ENCODE measurements around the gene TMC6.
"Not testable (repeated sequence)": the region's sequence is repeated elsewhere in the genome, so short reads cannot be mapped to it uniquely, and the experiment has no call there.

TMC6 gene

GRCh38 chr17:78124081-78124835 lies 4.3 kb downstream of the TMC6 start:
- DNase-seq (ENCODE audit: low spot score): no peak

- DNase-seq (ENCODE audit: low spot score): no peak
These were observed 5.2 kb downstream of the TMC6 start for GRCh38 chr17:78123258-78123929.

GRCh38 chr17:78122931-78123249 lies 5.7 kb downstream of the TMC6 start:
- no peak for DNase-seq (ENCODE audit: low spot score)

DNA sequence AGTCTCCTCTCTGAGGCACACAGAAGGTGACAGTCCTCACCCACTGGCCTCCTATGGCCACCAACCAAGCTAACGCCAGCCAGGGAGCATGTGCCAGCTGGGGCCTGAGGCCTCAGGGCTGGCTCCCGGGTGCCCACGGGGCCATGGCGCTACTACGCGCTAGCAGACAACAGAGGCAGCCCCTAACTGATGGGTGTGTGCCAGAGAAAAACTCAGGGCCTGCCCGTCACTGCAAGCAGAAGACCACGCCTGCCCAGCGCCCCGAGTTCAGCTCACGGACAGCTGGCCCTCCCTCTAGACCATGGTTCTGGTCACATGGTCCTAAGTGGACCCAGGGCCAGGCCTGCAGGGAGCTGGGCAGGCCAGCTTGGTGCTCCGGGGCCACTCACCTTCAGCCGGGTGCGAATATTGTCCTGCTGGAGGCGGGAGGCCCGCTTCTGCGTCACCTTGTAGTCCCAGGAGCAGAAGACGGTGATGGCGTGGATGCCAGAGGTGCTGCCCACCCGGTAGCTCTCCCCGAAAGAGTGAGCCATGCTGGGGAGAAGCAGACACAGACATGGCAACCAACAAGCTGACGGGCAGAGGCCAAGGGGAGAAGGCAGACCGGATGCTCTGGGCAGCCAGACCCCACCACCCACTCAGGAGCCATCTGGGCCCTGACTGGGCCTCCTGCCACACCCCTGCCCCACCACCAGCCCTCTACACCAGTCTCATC lies 6.2 kb downstream of the TMC6 start:
- DNase-seq (ENCODE audit: low spot score): no peak

- no peak for DNase-seq (ENCODE audit: low spot score)
These were observed 6.7 kb downstream of the TMC6 start for GRCh38 chr17:78121801-78122215.

GRCh38 chr17:78120971-78121800 lies 7.4 kb downstream of the TMC6 start:
- DNase-seq (ENCODE audit: low spot score): no peak

DNA sequence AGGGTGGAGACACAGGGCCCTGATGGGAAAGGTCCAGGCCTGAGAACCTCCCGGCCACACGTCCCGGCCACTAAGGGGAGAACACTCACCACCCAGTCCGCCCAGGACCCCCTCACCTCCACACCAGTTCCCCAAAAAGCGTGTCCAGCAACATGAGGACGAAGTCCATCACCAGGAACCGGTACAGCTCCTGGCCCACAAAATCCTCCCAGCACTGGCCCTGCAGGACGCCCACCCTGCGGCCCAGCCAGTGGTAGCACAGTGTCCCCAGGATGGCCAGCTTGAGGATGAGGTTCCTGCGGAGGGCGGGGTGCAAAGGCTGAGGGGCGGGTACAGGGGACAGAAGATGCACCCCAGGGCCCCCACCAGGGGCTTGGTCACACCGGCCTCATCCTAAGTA lies 8.0 kb downstream of the TMC6 start:
- DNase-seq (ENCODE audit: low spot score): no peak

DNA sequence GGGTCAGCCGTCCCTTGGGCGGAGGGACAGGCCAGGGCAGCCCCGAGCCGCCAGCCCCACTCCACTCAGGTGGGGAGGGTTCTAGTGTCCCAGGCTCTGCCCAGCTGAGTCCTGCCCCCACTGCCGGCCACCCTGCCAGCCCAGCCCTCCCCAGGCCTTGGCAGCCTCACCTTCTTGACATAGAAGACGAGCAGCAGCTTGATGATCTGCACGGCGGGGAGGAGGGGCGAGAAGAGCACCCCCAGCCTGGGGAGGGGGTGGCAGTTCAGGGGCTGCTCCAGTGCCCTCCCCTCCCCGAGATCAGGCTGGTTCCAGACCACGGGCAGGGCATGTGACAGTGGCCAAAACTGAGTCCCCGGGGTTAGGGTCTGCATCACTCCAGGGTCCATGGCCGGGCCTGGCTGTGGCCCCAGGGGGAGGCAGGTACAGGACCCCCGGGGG lies 9.7 kb downstream of the TMC6 start:
- DNase-seq (ENCODE audit: low spot score): no peak

GRCh38 chr17:78117027-78117981 lies 11.3 kb downstream of the TMC6 start:
- DNase-seq (ENCODE audit: low spot score): peak; percentile 68

GRCh38 chr17:78116411-78116810 lies 12.1 kb downstream of the TMC6 start:
- DNase-seq (ENCODE audit: low spot score): no peak

- DNase-seq (ENCODE audit: low spot score): not testable (repeated sequence)
These were observed 12.8 kb downstream of the TMC6 start for GRCh38 chr17:78115803-78116202.

DNA sequence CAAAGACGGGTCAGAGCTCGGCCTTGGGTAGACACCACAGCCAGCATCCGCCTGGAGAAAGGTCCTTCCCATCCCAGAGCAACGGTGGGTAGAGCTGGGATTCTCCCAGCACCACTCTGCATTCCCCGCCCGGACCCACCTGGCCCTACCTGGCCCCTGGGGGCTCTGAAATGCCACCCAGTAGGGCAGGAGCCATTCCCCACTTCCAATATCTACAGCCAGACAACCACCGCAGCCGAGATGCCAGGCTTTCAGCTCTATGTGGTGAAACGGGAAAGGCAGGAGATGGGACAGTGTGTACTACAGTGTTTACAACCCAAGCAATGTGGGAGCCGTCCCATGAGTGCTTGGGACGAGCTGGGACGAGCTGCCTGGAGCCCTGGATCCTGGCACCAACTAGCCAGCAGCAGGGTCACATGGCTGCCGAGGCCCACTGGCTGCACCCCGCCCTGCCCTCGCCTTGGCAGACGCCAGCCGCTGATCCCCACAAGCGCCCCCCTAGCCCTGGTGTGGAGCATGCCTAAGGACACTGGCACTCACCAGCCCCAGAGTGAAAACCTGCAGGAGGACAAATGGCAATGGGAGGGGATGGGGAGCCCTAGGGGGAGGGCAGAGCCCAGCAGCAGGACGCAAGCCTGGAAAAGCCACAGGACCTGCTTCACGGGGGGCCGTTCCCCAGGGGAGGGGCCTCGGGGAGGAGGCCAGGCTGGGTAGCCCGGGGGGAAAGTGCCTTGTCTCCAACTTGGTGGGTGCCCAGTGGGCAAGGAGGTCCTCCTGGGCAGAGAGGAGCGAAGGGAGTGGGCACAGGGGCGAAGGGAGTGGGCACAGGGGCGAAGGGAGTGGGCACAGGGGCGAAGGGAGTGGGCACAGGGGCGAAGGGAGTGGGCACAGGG lies 13.5 kb downstream of the TMC6 start:
- no peak for DNase-seq (ENCODE audit: low spot score)

GRCh38 chr17:78113804-78114785 lies 14.5 kb downstream of the TMC6 start:
- no peak for DNase-seq (ENCODE audit: low spot score)

DNA sequence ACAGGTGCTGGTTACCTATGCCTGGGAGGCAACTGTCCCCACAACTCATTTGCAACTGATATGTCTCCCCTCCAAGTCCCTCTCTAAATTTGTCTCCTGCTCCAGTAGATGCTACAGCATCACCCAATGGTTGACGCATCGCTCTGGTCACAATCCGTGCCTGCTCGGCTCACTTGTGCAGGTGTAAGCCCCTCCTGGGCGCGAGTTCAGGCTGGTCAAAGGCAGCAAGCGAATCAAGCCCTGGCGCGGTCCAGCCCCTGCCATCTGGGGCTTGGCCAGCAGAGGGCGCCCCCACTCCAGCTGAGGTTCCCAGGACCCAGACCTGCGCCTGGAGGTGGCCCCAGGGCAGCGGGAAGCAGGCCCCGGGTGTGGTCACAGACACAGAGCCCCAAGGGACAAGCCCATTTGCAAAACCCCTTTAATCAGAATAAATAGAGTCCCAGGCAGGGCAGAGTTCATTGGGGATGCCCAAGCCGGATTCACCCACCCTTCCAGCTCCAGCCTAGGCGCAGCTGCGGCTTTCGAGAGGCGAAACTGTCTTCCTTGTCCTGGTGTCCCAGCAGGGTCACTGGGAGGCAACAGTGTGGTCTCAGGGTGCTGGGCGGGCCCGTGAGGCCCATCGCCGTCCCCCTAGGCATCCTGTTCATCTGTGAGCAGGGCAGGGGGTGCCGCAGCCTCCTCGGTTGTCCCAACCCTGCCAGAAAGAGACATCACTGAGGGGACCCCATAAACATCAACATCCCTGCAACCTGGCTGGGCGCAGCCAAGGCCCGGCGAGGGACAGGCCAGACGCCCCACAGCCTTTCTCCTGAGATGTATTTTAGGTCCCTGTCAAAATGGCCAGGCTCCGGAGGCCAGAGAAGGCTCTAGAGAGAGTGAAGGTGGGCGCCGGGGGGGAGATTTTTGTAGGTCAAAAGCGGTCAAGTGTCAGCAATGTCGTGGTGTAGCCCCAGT lies 15.8 kb downstream of the TMC6 start:
- DNase-seq (ENCODE audit: low spot score): peak; percentile 69

DNA sequence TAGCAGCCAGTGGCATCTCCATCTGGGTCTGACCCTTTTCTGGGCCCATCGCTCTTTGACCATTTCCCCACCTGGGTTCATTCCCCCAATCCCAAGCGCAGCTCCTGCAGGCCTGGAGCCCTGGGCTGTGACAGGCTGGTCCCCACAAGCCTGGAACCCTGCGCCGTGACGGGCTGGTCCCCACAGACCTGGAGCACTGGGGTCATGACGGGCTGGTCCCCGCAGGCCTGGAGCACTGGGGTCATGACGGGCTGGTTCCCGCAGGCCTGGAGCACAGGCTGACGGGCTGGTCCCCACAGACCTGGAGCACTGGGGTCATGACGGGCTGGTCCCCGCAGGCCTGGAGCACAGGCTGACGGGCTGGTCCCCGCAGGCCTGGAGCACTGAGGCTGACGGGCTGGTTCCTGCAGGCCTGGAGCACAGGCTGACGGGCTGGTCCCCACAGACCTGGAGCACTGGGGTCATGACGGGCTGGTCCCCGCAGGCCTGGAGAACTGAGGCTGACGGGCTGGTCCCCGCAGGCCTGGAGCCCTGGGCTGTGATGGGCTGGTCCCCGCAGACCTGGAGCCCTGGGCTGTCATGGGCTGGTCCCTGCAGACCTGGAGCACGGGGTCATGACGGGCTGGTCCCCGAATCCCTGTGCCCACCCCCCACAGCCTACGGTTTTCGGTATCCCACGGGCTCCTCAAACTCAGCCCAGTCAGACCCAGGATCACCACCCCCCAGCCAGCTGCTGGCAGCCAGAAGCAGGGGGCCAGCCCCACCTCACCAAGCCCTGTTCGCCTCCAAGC lies 16.6 kb downstream of the TMC6 start:
- no peak for DNase-seq (ENCODE audit: low spot score)

DNA sequence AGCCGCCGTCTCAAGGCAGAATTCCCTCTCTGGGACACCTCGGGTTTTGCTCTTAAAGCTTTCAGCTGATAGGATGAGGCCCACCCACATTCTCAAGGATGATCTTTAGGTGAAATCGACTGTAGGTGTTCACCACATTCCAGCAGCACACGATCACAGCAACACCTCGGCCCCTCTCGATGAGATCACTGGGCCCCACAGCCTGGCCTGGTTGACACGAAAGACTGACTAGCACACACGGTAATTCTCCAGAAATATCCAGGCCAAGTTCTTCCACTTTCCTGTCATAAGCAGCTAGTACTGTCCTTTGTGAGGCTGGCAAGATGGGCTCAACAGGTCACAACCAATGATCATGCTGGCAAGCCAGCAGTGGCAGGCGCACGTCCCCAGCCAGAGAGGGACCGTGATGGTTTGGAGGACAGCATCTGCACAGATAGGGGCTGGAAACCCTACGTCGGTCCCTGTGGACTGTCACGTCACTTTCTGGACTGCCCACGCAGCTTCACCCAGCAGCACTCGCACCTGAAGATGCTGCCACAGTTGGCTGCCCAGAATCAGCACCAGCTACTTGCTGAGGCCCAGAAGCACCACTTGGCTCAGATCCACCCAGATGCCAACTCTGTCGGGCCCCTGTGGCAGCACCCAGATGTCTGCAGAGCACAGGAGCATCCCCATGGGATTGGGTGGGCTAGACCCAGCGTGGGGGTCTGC lies 17.4 kb downstream of the TMC6 start:
- no peak for DNase-seq (ENCODE audit: low spot score)

Measured in SK-N-DZ (cell line).